ENCODE measurements around the gene RAP1GAP2.

GRCh38 chr17:2978116-2978515, 181.9 kb downstream of the RAP1GAP2 start:
- TF ChIP-seq POLR2AphosphoS5 (IDR thresholded peaks at IDR 0.05), result no peak
- no peak for TF ChIP-seq CTCF (IDR thresholded peaks at IDR 0.05)
- no peak for TF ChIP-seq POLR2A (IDR thresholded peaks at IDR 0.05)
